GM20431 (cell line): Measurements from ENCODE around the gene FOXI1.
"Not testable (repeated sequence)": the region's sequence is repeated elsewhere in the genome, so short reads cannot be mapped to it uniquely, and the experiment has no call there.

Experiments
- in situ Hi-C: fragments of 300-500 bp; cut with MseI, MboI; formaldehyde crosslinking; loops from one replicate; pipeline ENCODE4 v1.15.0; 2020; ENCODE audit warnings: low sequenced_read_pairs; ENCODE audit not compliant: unreplicated experiment

Gene FOXI1

DNA sequence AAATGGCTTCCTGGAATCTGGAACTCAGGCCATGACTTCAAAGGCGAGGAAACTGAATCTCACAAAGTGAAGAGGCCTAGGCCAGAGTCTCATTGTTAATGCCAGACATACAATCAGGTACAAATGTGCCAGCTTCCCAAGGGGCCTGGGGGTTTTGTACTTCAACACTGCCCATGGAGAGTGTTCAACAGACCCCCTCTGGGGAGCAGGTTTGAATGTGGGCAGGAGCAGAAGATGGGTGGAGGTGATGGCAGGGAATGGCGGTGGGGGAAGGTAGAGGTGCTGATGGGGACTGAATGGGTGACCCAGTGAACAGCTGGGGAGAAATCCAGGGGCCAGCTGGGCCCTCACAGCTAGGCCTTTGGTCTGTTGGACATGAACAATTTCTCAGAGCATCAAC lies 12.0 kb downstream of the FOXI1 start:
- in situ Hi-C loops = no loop called here

GRCh38 chr5:170120576-170120975 lies 14.9 kb downstream of the FOXI1 start:
- in situ Hi-C loops = no loop called here

DNA sequence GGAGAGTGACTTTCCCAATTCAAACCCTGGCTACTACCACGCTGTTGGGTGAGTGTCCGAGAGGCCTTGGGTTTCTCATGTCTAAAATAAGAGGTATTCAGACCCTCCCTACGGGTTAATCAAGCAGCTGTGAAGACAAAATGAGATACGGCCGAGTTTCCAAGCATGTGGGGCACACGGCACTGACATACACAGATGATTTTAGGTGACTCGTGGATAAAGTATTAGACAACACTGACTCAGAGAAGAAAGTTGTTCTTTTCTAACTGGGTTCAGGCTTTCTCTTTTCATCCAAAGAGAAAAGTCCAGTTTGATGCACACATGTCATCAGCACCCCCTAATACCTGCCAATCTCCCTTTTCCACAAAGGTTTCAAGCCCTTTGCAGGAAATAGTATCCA lies 15.6 kb downstream of the FOXI1 start:
- in situ Hi-C loops = no loop called here

DNA sequence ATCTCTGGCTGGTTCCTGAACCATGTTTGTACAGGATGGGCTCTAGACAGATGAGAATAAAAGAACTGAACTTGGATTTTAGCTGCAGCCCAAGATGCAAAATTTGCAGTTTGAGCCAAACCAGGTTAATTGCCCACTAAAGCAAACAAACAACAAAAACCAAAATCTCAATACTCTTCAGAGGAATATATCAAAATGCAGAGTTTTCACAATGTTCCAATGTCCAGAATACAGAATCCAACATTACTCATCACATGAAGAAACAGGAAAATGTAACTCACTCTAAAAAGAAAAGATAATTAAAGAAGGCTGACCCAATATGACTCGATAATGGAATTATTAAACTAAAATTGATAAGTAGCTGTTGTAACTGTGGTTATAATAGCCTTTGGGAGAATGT lies 20.4 kb downstream of the FOXI1 start:
- in situ Hi-C loops = no loop called here

- in situ Hi-C loops = no loop called here
Observed at GRCh38 chr5:170126626-170127025, 20.9 kb downstream of the FOXI1 start.

GRCh38 chr5:170131235-170131634 lies 25.5 kb downstream of the FOXI1 start:
- in situ Hi-C loops = no loop called here

GRCh38 chr5:170132269-170132975 lies 26.7 kb downstream of the FOXI1 start:
- in situ Hi-C loops = no loop called here

DNA sequence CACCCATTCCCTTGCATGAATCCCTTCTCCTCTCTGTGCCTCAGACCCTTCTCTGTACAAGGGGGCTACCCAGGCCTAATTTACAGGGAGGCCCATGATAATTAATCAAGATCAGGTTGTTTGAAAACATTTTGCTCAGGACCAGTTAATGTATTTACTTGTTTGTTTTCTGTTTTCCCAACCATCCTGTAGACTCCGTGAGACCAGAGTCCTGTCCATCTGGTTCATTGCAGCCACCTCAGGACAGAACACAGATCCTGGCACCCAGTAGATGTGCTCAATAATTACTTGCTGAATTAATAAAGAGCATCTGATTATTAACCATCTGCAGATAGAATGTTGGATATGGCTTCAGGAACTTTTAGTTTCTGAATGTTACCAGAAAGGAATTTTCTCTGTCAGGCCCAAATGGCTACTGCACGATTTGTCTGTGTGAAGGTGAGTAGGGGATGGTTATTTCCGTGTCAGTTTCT lies 27.3 kb downstream of the FOXI1 start:
- in situ Hi-C loops = no loop called here

GRCh38 chr5:170135796-170136490 lies 30.2 kb downstream of the FOXI1 start:
- in situ Hi-C loops = no loop called here

GRCh38 chr5:170136506-170136905 lies 30.8 kb downstream of the FOXI1 start:
- in situ Hi-C loops = no loop called here

- in situ Hi-C loops = no loop called here
Observed at GRCh38 chr5:170137694-170138214, 32.1 kb downstream of the FOXI1 start.

- in situ Hi-C loops = no loop called here
Observed at GRCh38 chr5:170138273-170138672, 32.6 kb downstream of the FOXI1 start.

DNA sequence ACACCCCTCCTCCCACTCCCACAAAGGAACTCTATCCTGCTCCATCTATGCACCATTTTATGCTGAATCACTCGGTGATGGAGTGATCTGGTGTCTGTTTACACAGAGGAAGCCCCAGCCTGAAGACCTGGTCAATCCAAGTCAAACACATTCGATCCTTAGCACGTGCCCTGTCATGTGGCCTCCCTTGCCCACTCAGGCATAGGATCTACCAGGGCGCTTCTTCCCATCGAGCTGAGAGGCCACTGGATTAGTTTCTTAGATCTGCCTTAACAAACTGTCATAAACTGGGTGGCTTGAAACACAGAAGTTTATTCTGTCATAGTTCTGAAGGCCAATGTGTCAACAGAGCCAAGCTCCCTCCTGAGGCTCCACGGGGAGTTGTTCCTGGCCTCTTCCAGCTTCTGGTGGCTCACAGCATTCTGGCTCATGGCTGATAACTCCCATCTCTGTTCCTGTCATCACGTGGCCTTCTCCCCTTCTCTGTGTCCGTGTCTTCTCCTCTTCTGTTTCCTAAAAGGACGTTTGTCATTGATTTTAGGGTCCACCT lies 34.2 kb downstream of the FOXI1 start:
- in situ Hi-C loops = no loop called here

- in situ Hi-C loops = not testable (repeated sequence)
Observed at GRCh38 chr5:170141196-170141595, 35.5 kb downstream of the FOXI1 start.

DNA sequence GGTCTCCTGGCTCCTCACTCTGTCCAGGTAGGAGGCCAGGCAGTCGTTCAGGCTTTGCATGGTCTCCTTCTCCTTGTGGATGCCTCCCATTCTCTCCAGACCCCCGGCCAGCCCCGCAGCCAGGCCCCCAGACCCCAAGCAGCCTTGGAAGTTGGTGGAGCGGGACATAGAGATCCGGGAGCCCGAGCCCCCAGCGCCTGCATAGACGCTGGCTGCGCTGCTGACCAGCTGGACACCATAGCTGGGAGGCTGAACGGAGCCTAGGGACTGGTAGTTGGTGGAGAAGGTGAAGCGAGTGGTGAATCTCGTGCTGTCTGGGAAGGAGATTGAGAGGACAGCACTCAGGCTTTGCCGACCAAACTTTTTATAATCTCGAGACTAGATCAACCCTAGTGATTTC lies 35.9 kb downstream of the FOXI1 start:
- in situ Hi-C loops = no loop called here

GRCh38 chr5:170142196-170142595 lies 36.5 kb downstream of the FOXI1 start:
- in situ Hi-C loops = no loop called here

GRCh38 chr5:170143091-170143490 lies 37.4 kb downstream of the FOXI1 start:
- in situ Hi-C loops = no loop called here

DNA sequence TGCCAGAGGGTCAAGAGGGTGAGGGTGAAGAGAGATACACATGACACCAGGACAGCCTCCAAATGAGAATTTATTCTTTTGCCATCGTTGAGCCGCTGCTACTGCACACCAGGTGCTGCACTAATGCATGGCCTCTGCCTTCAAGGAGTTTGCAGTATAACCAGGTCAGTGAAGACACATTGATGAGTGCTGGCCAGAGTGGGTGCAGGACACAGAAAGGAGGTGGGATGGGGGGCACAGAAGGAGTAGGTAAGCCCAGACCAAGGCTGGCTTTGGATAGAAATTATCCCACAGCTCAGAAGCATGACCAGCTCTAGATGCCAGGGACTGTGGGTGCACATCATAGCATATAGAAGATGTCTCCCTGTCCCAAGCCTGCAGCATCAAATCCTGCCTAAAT lies 38.0 kb downstream of the FOXI1 start:
- in situ Hi-C loops = no loop called here

GRCh38 chr5:170144286-170145023 lies 38.8 kb downstream of the FOXI1 start:
- in situ Hi-C loops = no loop called here

DNA sequence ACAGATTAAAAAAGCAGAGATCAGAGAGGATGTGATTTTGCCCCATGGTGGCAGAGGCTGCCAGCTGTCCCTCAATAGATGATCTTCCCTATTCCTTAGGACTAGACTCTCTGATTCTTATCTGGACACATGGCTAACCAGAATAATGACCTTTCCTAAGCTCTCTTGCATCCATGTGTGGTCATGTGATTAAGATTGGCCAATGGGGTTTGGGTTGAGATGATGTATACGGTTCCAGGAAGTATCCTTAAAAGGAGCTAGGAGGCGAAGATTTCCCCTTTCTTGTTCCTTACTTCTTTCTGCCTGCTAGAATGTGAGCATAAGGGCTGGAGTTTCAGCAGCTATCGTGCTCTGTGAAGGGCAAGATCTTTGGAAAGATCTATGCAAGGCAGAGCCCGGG lies 39.8 kb downstream of the FOXI1 start:
- in situ Hi-C loops = no loop called here
